ENCODE results near the gene COL5A2. TPM values are rescaled to one million over a fixed set of nuclear protein-coding genes. Genes with fewer than 3 reads are reported as not detected.

The COL5A2 gene
- total RNA-seq, 4 donors from 2014 or later, result 16.1 to 62.8 (median 33.1) TPM

DNA sequence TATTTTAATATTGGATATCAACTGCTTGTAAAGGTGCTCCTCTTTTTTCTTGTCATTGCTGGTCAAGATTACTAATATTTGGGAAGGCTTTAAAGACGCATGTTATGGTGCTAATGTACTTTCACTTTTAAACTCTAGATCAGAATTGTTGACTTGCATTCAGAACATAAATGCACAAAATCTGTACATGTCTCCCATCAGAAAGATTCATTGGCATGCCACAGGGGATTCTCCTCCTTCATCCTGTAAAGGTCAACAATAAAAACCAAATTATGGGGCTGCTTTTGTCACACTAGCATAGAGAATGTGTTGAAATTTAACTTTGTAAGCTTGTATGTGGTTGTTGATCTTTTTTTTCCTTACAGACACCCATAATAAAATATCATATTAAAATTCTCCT, 167.2 kb downstream of the COL5A2 start:
- Histone ChIP-seq H3K27ac (no peak overlapping the region), H3K27me3 (no peaks in the 10 kb centered on the region), H3K4me1 (peaks cover 0 to 6% (median 0%) of the 10 kb centered on the region in 4 donors), H3K4me3 (no peak overlapping the region), H3K36me3 (peaks cover 0 to 5% (median 2%) of the 10 kb centered on the region in 4 donors), H3K9me3 (no peaks in the 10 kb centered on the region)
- no peak for DNase-seq
- intact Hi-C loops (cut with DNase I; ENCODE audit: low total_unique reads), result no loop called here
- in situ Hi-C loops (cut with MboI; ENCODE audit: low pct_ligation_motif_present in 1 of 4, low pct_unique_long_range_greater_than_20kb in 1 of 4, low sequenced_read_pairs in 3 of 4), result no loop called here
- TF ChIP-seq POLR2AphosphoS5 (IDR thresholded peaks at IDR 0.05) (no peak), POLR2A (IDR thresholded peaks at IDR 0.05) (no peak), EP300 (IDR thresholded peaks at IDR 0.05; ENCODE audit: low read depth) (no peak)
- TF ChIP-seq, protein P1, sequence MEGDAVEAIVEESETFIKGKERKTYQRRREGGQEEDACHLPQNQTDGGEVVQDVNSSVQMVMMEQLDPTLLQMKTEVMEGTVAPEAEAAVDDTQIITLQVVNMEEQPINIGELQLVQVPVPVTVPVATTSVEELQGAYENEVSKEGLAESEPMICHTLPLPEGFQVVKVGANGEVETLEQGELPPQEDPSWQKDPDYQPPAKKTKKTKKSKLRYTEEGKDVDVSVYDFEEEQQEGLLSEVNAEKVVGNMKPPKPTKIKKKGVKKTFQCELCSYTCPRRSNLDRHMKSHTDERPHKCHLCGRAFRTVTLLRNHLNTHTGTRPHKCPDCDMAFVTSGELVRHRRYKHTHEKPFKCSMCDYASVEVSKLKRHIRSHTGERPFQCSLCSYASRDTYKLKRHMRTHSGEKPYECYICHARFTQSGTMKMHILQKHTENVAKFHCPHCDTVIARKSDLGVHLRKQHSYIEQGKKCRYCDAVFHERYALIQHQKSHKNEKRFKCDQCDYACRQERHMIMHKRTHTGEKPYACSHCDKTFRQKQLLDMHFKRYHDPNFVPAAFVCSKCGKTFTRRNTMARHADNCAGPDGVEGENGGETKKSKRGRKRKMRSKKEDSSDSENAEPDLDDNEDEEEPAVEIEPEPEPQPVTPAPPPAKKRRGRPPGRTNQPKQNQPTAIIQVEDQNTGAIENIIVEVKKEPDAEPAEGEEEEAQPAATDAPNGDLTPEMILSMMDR (IDR thresholded peaks at IDR 0.05), result no peak
- 73 to 74% methylated on average over 1 of the region's 1 CpG for WGBS, 2 donors (ENCODE audit: low coverage in 1 of 2)

GRCh38 chr2:189010536-189010935, 169.0 kb downstream of the COL5A2 start:
- H3K27me3 ChIP-seq, result no peaks in the 10 kb centered on the region
- intact Hi-C loops (cut with DNase I; ENCODE audit: low total_unique reads) (no loop called here), in situ Hi-C loops (cut with MboI; ENCODE audit: low pct_ligation_motif_present in 1 of 4, low pct_unique_long_range_greater_than_20kb in 1 of 4, low sequenced_read_pairs in 3 of 4) (no loop called here)
- WGBS, 2 donors (ENCODE audit: low coverage in 1 of 2), result 67 to 72% methylated on average over 3 to 6 of the region's 6 CpGs
- H3K36me3 ChIP-seq, result peaks cover 0 to 7% (median 3%) of the 10 kb centered on the region in 4 donors
- no peak for DNase-seq
- H3K4me1 ChIP-seq, result peaks cover 0 to 6% (median 0%) of the 10 kb centered on the region in 4 donors
- no peaks in the 10 kb centered on the region for H3K9me3 ChIP-seq
- no peak overlapping the region for H3K27ac ChIP-seq
- no peak overlapping the region for H3K4me3 ChIP-seq
- no peak for TF ChIP-seq POLR2A (IDR thresholded peaks at IDR 0.05)
- TF ChIP-seq EP300 (IDR thresholded peaks at IDR 0.05; ENCODE audit: low read depth), result no peak
- TF ChIP-seq, protein P1 (IDR thresholded peaks at IDR 0.05), result no peak
- no peak for TF ChIP-seq POLR2AphosphoS5 (IDR thresholded peaks at IDR 0.05)

DNA sequence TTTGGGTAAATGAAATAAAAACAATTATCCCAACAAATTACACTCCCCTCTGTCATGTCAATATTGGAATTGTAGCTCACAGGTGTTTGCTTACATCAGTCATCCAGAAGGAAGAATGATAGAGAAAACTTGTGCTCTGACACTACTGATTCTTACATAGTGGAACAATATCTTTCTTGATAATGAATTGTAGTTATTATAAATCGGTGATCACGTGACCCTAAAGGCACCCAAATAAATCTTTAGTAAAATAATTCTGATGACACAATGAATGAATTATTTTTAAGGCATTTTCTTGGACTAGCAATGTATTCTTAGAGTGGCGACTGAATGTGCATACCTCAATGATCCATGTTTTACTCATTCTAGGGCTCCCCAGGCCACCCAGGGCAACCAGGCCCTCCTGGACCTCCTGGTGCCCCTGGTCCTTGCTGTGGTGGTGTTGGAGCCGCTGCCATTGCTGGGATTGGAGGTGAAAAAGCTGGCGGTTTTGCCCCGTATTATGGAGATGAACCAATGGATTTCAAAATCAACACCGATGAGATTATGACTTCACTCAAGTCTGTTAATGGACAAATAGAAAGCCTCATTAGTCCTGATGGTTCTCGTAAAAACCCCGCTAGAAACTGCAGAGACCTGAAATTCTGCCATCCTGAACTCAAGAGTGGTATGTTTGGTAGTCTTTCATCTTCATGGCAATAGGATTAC, 170.9 kb downstream of the COL5A2 start:
- intact Hi-C loops (cut with DNase I; ENCODE audit: low total_unique reads) (no loop called here), in situ Hi-C loops (cut with MboI; ENCODE audit: low pct_ligation_motif_present in 1 of 4, low pct_unique_long_range_greater_than_20kb in 1 of 4, low sequenced_read_pairs in 3 of 4) (no loop called here)
- H3K27me3 ChIP-seq, result no peaks in the 10 kb centered on the region
- no peak for DNase-seq
- peaks cover 0 to 15% (median 6%) of the 10 kb centered on the region in 4 donors for H3K36me3 ChIP-seq
- TF ChIP-seq EP300 (IDR thresholded peaks at IDR 0.05; ENCODE audit: low read depth), result no peak
- no peak for TF ChIP-seq POLR2A (IDR thresholded peaks at IDR 0.05)
- no peak for TF ChIP-seq POLR2AphosphoS5 (IDR thresholded peaks at IDR 0.05)
- TF ChIP-seq, protein P1 (IDR thresholded peaks at IDR 0.05), result no peak
- H3K4me1 ChIP-seq, result no peaks in the 10 kb centered on the region
- H3K9me3 ChIP-seq, result no peaks in the 10 kb centered on the region
- no peak overlapping the region for H3K27ac ChIP-seq
- no peak overlapping the region for H3K4me3 ChIP-seq
- 72 to 82% methylated on average over 9 of the region's 9 CpGs for WGBS, 2 donors (ENCODE audit: low coverage in 1 of 2)

- in situ Hi-C loops (cut with MboI; ENCODE audit: low pct_ligation_motif_present in 1 of 4, low pct_unique_long_range_greater_than_20kb in 1 of 4, low sequenced_read_pairs in 3 of 4), result no loop called here
- no peaks in the 10 kb centered on the region for H3K4me1 ChIP-seq
- H3K4me3 ChIP-seq, result no peak overlapping the region
- no peak overlapping the region for H3K27ac ChIP-seq
- TF ChIP-seq POLR2A (IDR thresholded peaks at IDR 0.05), result no peak
- no peak for TF ChIP-seq EP300 (IDR thresholded peaks at IDR 0.05; ENCODE audit: low read depth)
- WGBS, 2 donors (ENCODE audit: low coverage in 1 of 2), result 23 to 25% methylated on average over 1 of the region's 1 CpG
- peaks cover 0 to 28% (median 8%) of the 10 kb centered on the region in 4 donors for H3K36me3 ChIP-seq
- no peaks in the 10 kb centered on the region for H3K27me3 ChIP-seq
- H3K9me3 ChIP-seq, result no peaks in the 10 kb centered on the region
- DNase-seq, result no peak
- intact Hi-C loops (cut with DNase I; ENCODE audit: low total_unique reads), result no loop called here
Measured at GRCh38 chr2:189002079-189002478, 177.5 kb downstream of the COL5A2 start.
